HL-60 (cell line): ENCODE results near the gene RPS24.

Experiments used
- GABPA ChIP-seq: IDR thresholded peaks from 2 replicates; pipeline ENCODE4 v1.6.1; 2012; ENCODE audit warnings: low read depth
- POLR2AphosphoS5 ChIP-seq: IDR thresholded peaks from 2 replicates; pipeline ENCODE4 v1.6.1; 2012; ENCODE audit warnings: low read depth
- SPI1 ChIP-seq: IDR thresholded peaks from 2 replicates; pipeline ENCODE4 v1.6.1; 2012; ENCODE audit warnings: low read depth, mild to moderate bottlenecking, borderline replicate concordance
- TF ChIP-seq, protein P1 (sequence below): IDR thresholded peaks from one replicate; pipeline ENCODE4 v1.5.1; 2011; ENCODE audit warnings: low read length, control low read depth, inconsistent platforms; ENCODE audit not compliant: insufficient read depth
- TF ChIP-seq, protein P2 (sequence below): IDR thresholded peaks from 2 replicates; pipeline ENCODE4 v1.6.1; 2012; ENCODE audit warnings: low read depth; ENCODE audit not compliant: insufficient replicate concordance

DNA sequence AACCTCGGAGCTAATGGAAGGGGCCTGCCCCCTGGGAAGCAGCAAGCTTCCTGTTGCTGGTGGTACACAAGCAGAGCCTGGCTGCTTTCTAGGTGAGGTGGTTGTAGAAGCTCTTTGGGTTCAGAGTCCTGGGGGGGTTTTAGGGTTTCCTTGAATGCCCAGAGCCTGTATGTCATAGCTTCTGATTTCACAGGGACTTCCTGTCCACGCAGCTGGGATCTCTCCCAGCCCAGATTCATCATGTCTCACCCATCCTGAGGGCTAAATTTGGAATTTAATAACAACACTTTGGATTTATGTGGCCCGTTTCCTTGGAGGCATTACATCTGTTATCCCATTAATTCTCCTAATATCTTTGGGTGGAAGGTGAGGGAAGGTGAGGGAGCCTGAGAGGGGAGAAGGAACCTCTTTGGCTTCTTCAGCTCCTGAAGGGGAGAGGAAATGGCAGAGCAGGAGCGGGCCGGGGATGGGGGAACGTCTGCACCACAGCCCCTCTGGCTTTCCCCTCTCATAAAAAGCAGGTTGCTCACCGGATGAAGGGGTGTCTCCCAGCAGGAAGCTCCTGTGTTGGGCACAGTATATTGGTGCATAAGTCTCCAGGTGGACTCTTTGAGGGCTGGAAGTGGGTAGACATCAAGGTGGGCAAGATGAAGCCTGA, 19.7 kb downstream of the RPS24 start:
- TF ChIP-seq, protein P1, sequence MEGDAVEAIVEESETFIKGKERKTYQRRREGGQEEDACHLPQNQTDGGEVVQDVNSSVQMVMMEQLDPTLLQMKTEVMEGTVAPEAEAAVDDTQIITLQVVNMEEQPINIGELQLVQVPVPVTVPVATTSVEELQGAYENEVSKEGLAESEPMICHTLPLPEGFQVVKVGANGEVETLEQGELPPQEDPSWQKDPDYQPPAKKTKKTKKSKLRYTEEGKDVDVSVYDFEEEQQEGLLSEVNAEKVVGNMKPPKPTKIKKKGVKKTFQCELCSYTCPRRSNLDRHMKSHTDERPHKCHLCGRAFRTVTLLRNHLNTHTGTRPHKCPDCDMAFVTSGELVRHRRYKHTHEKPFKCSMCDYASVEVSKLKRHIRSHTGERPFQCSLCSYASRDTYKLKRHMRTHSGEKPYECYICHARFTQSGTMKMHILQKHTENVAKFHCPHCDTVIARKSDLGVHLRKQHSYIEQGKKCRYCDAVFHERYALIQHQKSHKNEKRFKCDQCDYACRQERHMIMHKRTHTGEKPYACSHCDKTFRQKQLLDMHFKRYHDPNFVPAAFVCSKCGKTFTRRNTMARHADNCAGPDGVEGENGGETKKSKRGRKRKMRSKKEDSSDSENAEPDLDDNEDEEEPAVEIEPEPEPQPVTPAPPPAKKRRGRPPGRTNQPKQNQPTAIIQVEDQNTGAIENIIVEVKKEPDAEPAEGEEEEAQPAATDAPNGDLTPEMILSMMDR = no peak
- TF ChIP-seq, protein P2, sequence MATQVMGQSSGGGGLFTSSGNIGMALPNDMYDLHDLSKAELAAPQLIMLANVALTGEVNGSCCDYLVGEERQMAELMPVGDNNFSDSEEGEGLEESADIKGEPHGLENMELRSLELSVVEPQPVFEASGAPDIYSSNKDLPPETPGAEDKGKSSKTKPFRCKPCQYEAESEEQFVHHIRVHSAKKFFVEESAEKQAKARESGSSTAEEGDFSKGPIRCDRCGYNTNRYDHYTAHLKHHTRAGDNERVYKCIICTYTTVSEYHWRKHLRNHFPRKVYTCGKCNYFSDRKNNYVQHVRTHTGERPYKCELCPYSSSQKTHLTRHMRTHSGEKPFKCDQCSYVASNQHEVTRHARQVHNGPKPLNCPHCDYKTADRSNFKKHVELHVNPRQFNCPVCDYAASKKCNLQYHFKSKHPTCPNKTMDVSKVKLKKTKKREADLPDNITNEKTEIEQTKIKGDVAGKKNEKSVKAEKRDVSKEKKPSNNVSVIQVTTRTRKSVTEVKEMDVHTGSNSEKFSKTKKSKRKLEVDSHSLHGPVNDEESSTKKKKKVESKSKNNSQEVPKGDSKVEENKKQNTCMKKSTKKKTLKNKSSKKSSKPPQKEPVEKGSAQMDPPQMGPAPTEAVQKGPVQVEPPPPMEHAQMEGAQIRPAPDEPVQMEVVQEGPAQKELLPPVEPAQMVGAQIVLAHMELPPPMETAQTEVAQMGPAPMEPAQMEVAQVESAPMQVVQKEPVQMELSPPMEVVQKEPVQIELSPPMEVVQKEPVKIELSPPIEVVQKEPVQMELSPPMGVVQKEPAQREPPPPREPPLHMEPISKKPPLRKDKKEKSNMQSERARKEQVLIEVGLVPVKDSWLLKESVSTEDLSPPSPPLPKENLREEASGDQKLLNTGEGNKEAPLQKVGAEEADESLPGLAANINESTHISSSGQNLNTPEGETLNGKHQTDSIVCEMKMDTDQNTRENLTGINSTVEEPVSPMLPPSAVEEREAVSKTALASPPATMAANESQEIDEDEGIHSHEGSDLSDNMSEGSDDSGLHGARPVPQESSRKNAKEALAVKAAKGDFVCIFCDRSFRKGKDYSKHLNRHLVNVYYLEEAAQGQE = no peak
- no peak for TF ChIP-seq POLR2AphosphoS5
- no peak for TF ChIP-seq GABPA
- no peak for TF ChIP-seq SPI1
